Glutamatergic neuron (in vitro differentiated cells): ENCODE results near the gene PRPF6. TPM values are rescaled to one million over a fixed set of nuclear protein-coding genes. Genes with fewer than 3 reads are reported as not detected.

Experiments used
- DNase-seq: peaks from one replicate; pipeline ENCODE4 v3.0.0; 2022
- H3K27ac Mint-ChIP-seq: one replicate; pipeline ENCODE4 v1.8.0; 2020; ENCODE audit warnings: mild to moderate bottlenecking, mixed read lengths, inconsistent platforms; ENCODE audit not compliant: unreplicated experiment
- H3K27me3 Mint-ChIP-seq: one replicate; pipeline ENCODE4 v1.8.0; 2020; ENCODE audit warnings: mild to moderate bottlenecking, moderate library complexity, mixed read lengths, inconsistent platforms; ENCODE audit not compliant: unreplicated experiment
- H3K36me3 Mint-ChIP-seq: one replicate; pipeline ENCODE4 v1.8.0; 2020; ENCODE audit warnings: mild to moderate bottlenecking, mixed read lengths, inconsistent platforms; ENCODE audit not compliant: unreplicated experiment
- H3K4me1 Mint-ChIP-seq: one replicate; pipeline ENCODE4 v1.8.0; 2020; ENCODE audit warnings: mild to moderate bottlenecking, low read depth, mixed read lengths, inconsistent platforms; ENCODE audit not compliant: unreplicated experiment
- H3K4me3 Mint-ChIP-seq: one replicate; pipeline ENCODE4 v1.8.0; 2020; ENCODE audit warnings: mild to moderate bottlenecking, mixed read lengths, inconsistent platforms; ENCODE audit not compliant: unreplicated experiment
- H3K9me3 Mint-ChIP-seq: one replicate; pipeline ENCODE4 v1.8.0; 2020; ENCODE audit warnings: mild to moderate bottlenecking, moderate library complexity, mixed read lengths, inconsistent platforms; ENCODE audit not compliant: unreplicated experiment
- CTCF ChIP-seq: fragments of 200-600 bp; sonication (generic); IDR thresholded peaks from one replicate; pipeline ENCODE4 v1.5.0; 2021; ENCODE audit not compliant: partially characterized antibody, unreplicated experiment
- total RNA-seq: library from RNA; stranded (reverse); fragmentation: NEBNext Ultra II Directional; extraction: Animal tissue kit (Norgen Biotek cat#: 25700); gene quantifications from one replicate; pipeline ENCODE4 v1.2.1, GENCODE V29; 2021; ENCODE audit not compliant: unreplicated experiment

Gene PRPF6
- total RNA-seq, 1 donor from 2014 or later, result 60.9 TPM

DNA sequence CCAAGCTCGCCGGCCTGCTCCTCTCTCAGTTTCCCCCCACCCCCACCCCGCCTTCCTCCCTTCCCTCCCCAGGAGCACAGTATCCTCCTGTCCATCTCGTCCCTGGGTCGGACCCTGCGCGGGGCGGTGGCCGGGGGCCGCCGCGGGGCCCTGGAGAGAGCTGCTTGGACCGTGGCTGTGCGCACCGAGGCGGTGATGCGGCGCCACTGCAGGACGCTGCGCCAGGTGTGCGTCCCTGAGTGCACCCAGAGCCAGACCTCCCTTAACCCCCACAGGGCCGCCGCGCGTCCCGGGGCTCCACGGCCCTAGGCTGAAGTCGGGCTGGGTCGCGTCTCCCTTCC, 57.3 kb downstream of the PRPF6 start:
- peaks cover 23% of the 10 kb centered on the region for H3K4me1 Mint-ChIP-seq
- no peak overlapping the region for H3K27ac Mint-ChIP-seq
- no peaks in the 10 kb centered on the region for H3K36me3 Mint-ChIP-seq
- peaks cover 15% of the 10 kb centered on the region for H3K9me3 Mint-ChIP-seq
- H3K4me3 Mint-ChIP-seq, result no peak overlapping the region
- H3K27me3 Mint-ChIP-seq, result peaks cover 10% of the 10 kb centered on the region
- TF ChIP-seq CTCF, result no peak
- DNase-seq, result no peak

- no peaks in the 10 kb centered on the region for H3K36me3 Mint-ChIP-seq
- H3K4me3 Mint-ChIP-seq, result no peak overlapping the region
- H3K27me3 Mint-ChIP-seq, result peaks cover 13% of the 10 kb centered on the region
- peaks cover 14% of the 10 kb centered on the region for H3K9me3 Mint-ChIP-seq
- no peak overlapping the region for H3K27ac Mint-ChIP-seq
- H3K4me1 Mint-ChIP-seq, result peaks cover 25% of the 10 kb centered on the region
- peak; percentile 72 for TF ChIP-seq CTCF
- DNase-seq, result peak; percentile 89
Measured at GRCh38 chr20:64038565-64039292, 57.8 kb downstream of the PRPF6 start.

- peaks cover 11% of the 10 kb centered on the region for H3K9me3 Mint-ChIP-seq
- H3K4me1 Mint-ChIP-seq, result peaks cover 24% of the 10 kb centered on the region
- TF ChIP-seq CTCF, result no peak
- peak overlapping the region; percentile 28 for H3K27ac Mint-ChIP-seq
- DNase-seq, result no peak
- H3K27me3 Mint-ChIP-seq, result peaks cover 17% of the 10 kb centered on the region
- H3K36me3 Mint-ChIP-seq, result no peaks in the 10 kb centered on the region
- H3K4me3 Mint-ChIP-seq, result no peak overlapping the region
Measured at GRCh38 chr20:64039293-64040160, 58.6 kb downstream of the PRPF6 start.

GRCh38 chr20:64040231-64041039, 59.5 kb downstream of the PRPF6 start:
- Mint-ChIP-seq H3K9me3 (peaks cover 9% of the 10 kb centered on the region), H3K4me3 (peak overlapping the region; percentile 5), H3K27ac (no peak overlapping the region), H3K27me3 (peaks cover 16% of the 10 kb centered on the region), H3K4me1 (peaks cover 20% of the 10 kb centered on the region), H3K36me3 (no peaks in the 10 kb centered on the region)
- no peak for TF ChIP-seq CTCF
- DNase-seq, result no peak
